Muscle layer of colon (tissue), 2 donors: ENCODE results near the gene LIX1L.

ENCODE experiments used
- H3K27ac ChIP-seq: one replicate; pipeline ENCODE4 v1.7.0; 2013; ENCODE audit warnings: low read depth, mild to moderate bottlenecking, low read length, moderate library complexity
- H3K27me3 ChIP-seq, 2 donors: one replicate each; pipeline ENCODE4 v1.7.0; 2013; ENCODE audit warnings: low read length in 2 of 2, mild to moderate bottlenecking in 2 of 2; ENCODE audit not compliant: insufficient read depth in 2 of 2, control insufficient read depth in 1 of 2
- H3K36me3 ChIP-seq: one replicate; pipeline ENCODE4 v1.7.0; 2013; ENCODE audit warnings: mild to moderate bottlenecking, low read length; ENCODE audit not compliant: insufficient read depth
- H3K4me1 ChIP-seq: one replicate; pipeline ENCODE4 v1.7.0; 2013; ENCODE audit warnings: mild to moderate bottlenecking, low read length; ENCODE audit not compliant: insufficient read depth
- H3K4me3 ChIP-seq, 2 donors: one replicate each; pipeline ENCODE4 v1.7.0; 2013; ENCODE audit warnings: low read length in 2 of 2, low read depth in 1 of 2, mild to moderate bottlenecking in 1 of 2, moderate library complexity in 1 of 2
- H3K9ac ChIP-seq: one replicate; pipeline ENCODE4 v1.7.0; 2013; ENCODE audit warnings: low read length
- H3K9me3 ChIP-seq: one replicate; pipeline ENCODE4 v1.7.0; 2013; ENCODE audit warnings: mild to moderate bottlenecking, low read length
- donor health status: abdominal sarcoma.
- donor health status: Adenocarcinoma of cecum.

Gene LIX1L

GRCh38 chr1:145957443-145958319 lies at the start of gene LIX1L:
TSS of gene LIX1L (minus strand) at chr1:145958017. CDS start at chr1:145957927, 90 bp downstream.
- Histone ChIP-seq H3K36me3 (no peaks in the 10 kb centered on the region), H3K4me1 (peaks cover 58% of the 10 kb centered on the region), H3K9ac (peak within 1 kb of the TSS; percentile 91), H3K9me3 (no peaks in the 10 kb centered on the region), H3K27ac (peak within 1 kb of the TSS; percentile 90), H3K4me3 (peak within 1 kb of the TSS; percentile 67 to 79), H3K27me3 (no peaks in the 10 kb centered on the region)

GRCh38 chr1:146001709-146002108 lies 43.9 kb upstream of the LIX1L start:
- H3K4me1 ChIP-seq, result peaks cover 36% of the 10 kb centered on the region
- H3K27ac ChIP-seq, result no peak overlapping the region

GRCh38 chr1:145999321-146000024 lies 41.7 kb upstream of the LIX1L start:
- peaks cover 10% of the 10 kb centered on the region for H3K36me3 ChIP-seq
- no peaks in the 10 kb centered on the region for H3K27me3 ChIP-seq
- peak overlapping the region; percentile 97 for H3K27ac ChIP-seq
- peak overlapping the region; percentile 96 for H3K9ac ChIP-seq
- H3K4me3 ChIP-seq, result peak overlapping the region in 1 of 2 donors; percentile 88
- peaks cover 36% of the 10 kb centered on the region for H3K4me1 ChIP-seq
- no peaks in the 10 kb centered on the region for H3K9me3 ChIP-seq

More at GRCh38 chr1:146001709-146002108, 43.9 kb upstream of the LIX1L start:
- Histone ChIP-seq H3K9me3 (no peaks in the 10 kb centered on the region), H3K9ac (no peak overlapping the region), H3K27me3 (no peaks in the 10 kb centered on the region), H3K36me3 (no peaks in the 10 kb centered on the region), H3K4me3 (no peak overlapping the region)

- peaks cover 44% of the 10 kb centered on the region for H3K4me1 ChIP-seq
- H3K36me3 ChIP-seq, result peaks cover 28% of the 10 kb centered on the region
- H3K27ac ChIP-seq, result peak overlapping the region; percentile 97
- H3K4me3 ChIP-seq, result peak overlapping the region; percentile 70 to 88
- no peaks in the 10 kb centered on the region for H3K9me3 ChIP-seq
- peak overlapping the region; percentile 96 for H3K9ac ChIP-seq
- H3K27me3 ChIP-seq, result no peaks in the 10 kb centered on the region
Measured at GRCh38 chr1:145997718-145998023, 39.9 kb upstream of the LIX1L start.

- Histone ChIP-seq H3K4me1 (peaks cover 49% of the 10 kb centered on the region), H3K9me3 (no peaks in the 10 kb centered on the region), H3K27ac (peak overlapping the region; percentile 97), H3K36me3 (peaks cover 33% of the 10 kb centered on the region), H3K9ac (peak overlapping the region; percentile 96), H3K27me3 (no peaks in the 10 kb centered on the region), H3K4me3 (peak overlapping the region; percentile 70 to 88)
Measured at GRCh38 chr1:145997016-145997717, 39.4 kb upstream of the LIX1L start.

GRCh38 chr1:145996433-145997015 lies 38.7 kb upstream of the LIX1L start, which contains the start of gene TXNIP:
TSS of gene TXNIP (minus strand) at chr1:145996579. CDS start at chr1:145996266, 313 bp downstream.
- peak within 1 kb of the TSS; percentile 98 for H3K27ac ChIP-seq
- H3K4me3 ChIP-seq, result peak within 1 kb of the TSS; percentile 80 to 99
- peak within 1 kb of the TSS; percentile 99 for H3K9ac ChIP-seq
- no peaks in the 10 kb centered on the region for H3K9me3 ChIP-seq
- no peaks in the 10 kb centered on the region for H3K27me3 ChIP-seq
- H3K36me3 ChIP-seq, result peaks cover 36% of the 10 kb centered on the region
- H3K4me1 ChIP-seq, result peaks cover 51% of the 10 kb centered on the region

- peaks cover 52% of the 10 kb centered on the region for H3K4me1 ChIP-seq
- peak overlapping the region; percentile 80 to 99 for H3K4me3 ChIP-seq
- peaks cover 36% of the 10 kb centered on the region for H3K36me3 ChIP-seq
- H3K9ac ChIP-seq, result peak overlapping the region; percentile 99
- H3K27me3 ChIP-seq, result no peaks in the 10 kb centered on the region
- H3K27ac ChIP-seq, result peak overlapping the region; percentile 98
- no peaks in the 10 kb centered on the region for H3K9me3 ChIP-seq
Measured at GRCh38 chr1:145995964-145996432, 38.2 kb upstream of the LIX1L start.

- Histone ChIP-seq H3K9ac (peak overlapping the region; percentile 99), H3K27ac (peak overlapping the region; percentile 98), H3K27me3 (no peaks in the 10 kb centered on the region), H3K9me3 (no peaks in the 10 kb centered on the region), H3K4me1 (peaks cover 58% of the 10 kb centered on the region), H3K36me3 (peaks cover 36% of the 10 kb centered on the region), H3K4me3 (peak overlapping the region; percentile 80 to 99)
Measured at GRCh38 chr1:145995148-145995881, 37.5 kb upstream of the LIX1L start.

GRCh38 chr1:145994391-145995120 lies 36.7 kb upstream of the LIX1L start:
- Histone ChIP-seq H3K27ac (peak overlapping the region; percentile 98), H3K27me3 (no peaks in the 10 kb centered on the region), H3K9ac (peak overlapping the region; percentile 99), H3K4me3 (peak overlapping the region; percentile 80 to 99), H3K4me1 (peaks cover 53% of the 10 kb centered on the region), H3K9me3 (no peaks in the 10 kb centered on the region), H3K36me3 (peaks cover 36% of the 10 kb centered on the region)
